Upper lobe of left lung (tissue), 6 donors: ENCODE measurements around the gene TNFRSF14. TPM values are rescaled to one million over a fixed set of nuclear protein-coding genes. Genes with fewer than 3 reads are reported as not detected.

Source experiments
- ATAC-seq, 2 donors: fragments of 200-7000 bp; cut with Tn5 transposase; one replicate each; pipeline ENCODE4 v1.9.1; 2022; ENCODE audit warnings: mild to moderate bottlenecking in 2 of 2, moderate library complexity in 2 of 2; ENCODE audit not compliant: low FRiP score in 2 of 2
- DNase-seq, 2 donors: peaks; one replicate each; pipeline ENCODE4 v3.0.0-alpha.2; 2019 to 2020
- H3K27ac ChIP-seq, 4 donors: fragments of 200-600 bp; sonication (generic); one replicate each; pipeline ENCODE4 v1.5.1; 2016 to 2019
- H3K27me3 ChIP-seq, 4 donors: fragments of 200-600 bp; sonication (generic); one replicate each; pipeline ENCODE4 v1.5.1; 2017 to 2019
- H3K36me3 ChIP-seq, 4 donors: fragments of 200-600 bp; sonication (generic); one replicate each; pipeline ENCODE4 v1.5.1; 2016 to 2019
- H3K4me1 ChIP-seq, 4 donors: fragments of 200-600 bp; sonication (generic); one replicate each; pipeline ENCODE4 v1.5.1; 2018 to 2019
- H3K4me3 ChIP-seq, 4 donors: fragments of 200-600 bp; sonication (generic); one replicate each; pipeline ENCODE4 v1.5.1; 2017 to 2019; ENCODE audit warnings: mild to moderate bottlenecking in 2 of 4, moderate library complexity in 1 of 4
- H3K9me3 ChIP-seq, 4 donors: fragments of 200-600 bp; sonication (generic); one replicate each; pipeline ENCODE4 v1.5.1; 2018 to 2019
- CTCF ChIP-seq, 6 experiments: fragments of 450-650 bp in 4 of 6; fragments of 200-600 bp in 2 of 6; sonication (generic) in 2 of 6; IDR thresholded peaks; one replicate each; pipeline ENCODE4 v1.5.1; 2016 to 2019; ENCODE audit warnings: antibody characterized with exemption in 6 of 6
- EP300 ChIP-seq, 4 donors: sonication (generic); formaldehyde crosslinking; IDR thresholded peaks; one replicate each; pipeline ENCODE4 v1.5.1; 2017; ENCODE audit warnings: antibody characterized with exemption in 4 of 4, control low read depth in 2 of 4
- POLR2A ChIP-seq, 4 donors: fragments of 450-650 bp; IDR thresholded peaks; one replicate each; pipeline ENCODE4 v1.5.1; 2016 to 2017; ENCODE audit warnings: antibody characterized with exemption in 4 of 4, mild to moderate bottlenecking in 2 of 4
- POLR2AphosphoS5 ChIP-seq, 2 donors: sonication (generic); formaldehyde crosslinking; IDR thresholded peaks; one replicate each; pipeline ENCODE4 v1.5.1; 2017; ENCODE audit warnings: antibody characterized with exemption in 2 of 2
- WGBS, 2 donors: methylation state at CpG; one replicate each; pipeline ENCODE4 v1.1.5; 2017 to 2018; 5-methylcytosine and 5-hydroxymethylcytosine counted together
- total RNA-seq, 6 donors: library from RNA; depleted of rRNA in 4 of 6; stranded (reverse); fragments of >200 nt in 4 of 6; gene quantifications; one replicate each; pipeline versions ENCODE4 v1.1.0 to v1.2.1, GENCODE V29; 2016 to 2021
- donor health status: DM: no; HTN: no; CAD: no; lungs with moderate emphysema.
- donor health status: DM: no; HTN: yes; CAD: no; lungs with severe emphysema.

The TNFRSF14 gene
- total RNA-seq, 6 donors from 2014 or later = 61.1 to 641 (median 147) TPM

- WGBS, 2 donors = 87 to 94% methylated on average over 5 to 24 of the region's 24 CpGs
- DNase-seq (peak in 1 of 2 donors; percentile 56), ATAC-seq (no peak)
- peaks cover 18 to 30% (median 20%) of the 10 kb centered on the region in 4 donors for H3K4me1 ChIP-seq
- no peak overlapping the region for H3K4me3 ChIP-seq
- H3K9me3 ChIP-seq = no peaks in the 10 kb centered on the region
- H3K27me3 ChIP-seq = no peaks in the 10 kb centered on the region
- no peak for TF ChIP-seq EP300 (IDR thresholded peaks at IDR 0.05)
- peak; percentile 26 to 52 (median 36) for TF ChIP-seq CTCF (IDR thresholded peaks at IDR 0.05)
- no peak overlapping the region for H3K27ac ChIP-seq
- H3K36me3 ChIP-seq = peaks cover 6 to 64% (median 51%) of the 10 kb centered on the region in 4 donors
These were observed 6.0 kb downstream of the TNFRSF14 start for GRCh38 chr1:2561898-2562895.

GRCh38 chr1:2563205-2563604 is 7.0 kb downstream of the TNFRSF14 start:
- H3K27me3 ChIP-seq = no peaks in the 10 kb centered on the region
- WGBS, 2 donors = 86 to 89% methylated on average over 9 to 15 of the region's 18 CpGs
- H3K4me3 ChIP-seq = no peak overlapping the region
- H3K36me3 ChIP-seq = peaks cover 6 to 60% (median 51%) of the 10 kb centered on the region in 4 donors
- TF ChIP-seq EP300 (IDR thresholded peaks at IDR 0.05) = no peak
- no peak for TF ChIP-seq POLR2AphosphoS5 (IDR thresholded peaks at IDR 0.05)
- TF ChIP-seq POLR2A (IDR thresholded peaks at IDR 0.05) = no peak
- TF ChIP-seq CTCF (IDR thresholded peaks at IDR 0.05) = no peak
- no peak overlapping the region for H3K27ac ChIP-seq
- no peaks in the 10 kb centered on the region for H3K9me3 ChIP-seq
- ATAC-seq (no peak), DNase-seq (peak in 1 of 2 donors; percentile 58)
- H3K4me1 ChIP-seq = peaks cover 8 to 20% (median 10%) of the 10 kb centered on the region in 4 donors

- ATAC-seq = no peak
- TF ChIP-seq POLR2A (IDR thresholded peaks at IDR 0.05) (no peak), EP300 (IDR thresholded peaks at IDR 0.05) (no peak), POLR2AphosphoS5 (IDR thresholded peaks at IDR 0.05) (no peak), CTCF (IDR thresholded peaks at IDR 0.05) (no peak)
- peaks cover 0 to 10% (median 6%) of the 10 kb centered on the region in 4 donors for H3K4me1 ChIP-seq
- H3K36me3 ChIP-seq = peaks cover 6 to 50% (median 41%) of the 10 kb centered on the region in 4 donors
- DNase-seq = peak in 1 of 2 donors; percentile 58
- H3K27ac ChIP-seq = no peak overlapping the region
- 82 to 96% methylated on average over 13 to 14 of the region's 20 CpGs for WGBS, 2 donors
- no peaks in the 10 kb centered on the region for H3K9me3 ChIP-seq
- no peaks in the 10 kb centered on the region for H3K27me3 ChIP-seq
- no peak overlapping the region for H3K4me3 ChIP-seq
These were observed 8.0 kb downstream of the TNFRSF14 start for GRCh38 chr1:2564006-2564814.

GRCh38 chr1:2564815-2565374 is 8.7 kb downstream of the TNFRSF14 start:
- TF ChIP-seq CTCF (IDR thresholded peaks at IDR 0.05) (no peak), EP300 (IDR thresholded peaks at IDR 0.05) (no peak), POLR2AphosphoS5 (IDR thresholded peaks at IDR 0.05) (no peak), POLR2A (IDR thresholded peaks at IDR 0.05) (no peak)
- no peak overlapping the region for H3K4me3 ChIP-seq
- WGBS, 2 donors = 48 to 66% methylated on average over 10 to 11 of the region's 14 CpGs

More at GRCh38 chr1:2564815-2565374, 8.7 kb downstream of the TNFRSF14 start:
- no peaks in the 10 kb centered on the region for H3K9me3 ChIP-seq
- peaks cover 5 to 43% (median 37%) of the 10 kb centered on the region in 4 donors for H3K36me3 ChIP-seq
- no peaks in the 10 kb centered on the region for H3K27me3 ChIP-seq
- ATAC-seq (no peak), DNase-seq (peak in 1 of 2 donors; percentile 54)
- peaks cover 0 to 4% (median 3%) of the 10 kb centered on the region in 4 donors for H3K4me1 ChIP-seq
- no peak overlapping the region for H3K27ac ChIP-seq
